ENCODE measurements around the gene NPTX1.

The NPTX1 gene

GRCh38 chr17:80423536-80424225, 52.7 kb downstream of the NPTX1 start:
- H3K4me3 ChIP-seq (replicated peaks; ENCODE audit: insufficient read depth, low read length), result no peak overlapping the region
- TF ChIP-seq CTCF (IDR thresholded peaks at IDR 0.05; ENCODE audit: insufficient read depth, low read length) (no peak), SPI1 (IDR thresholded peaks at IDR 0.05; ENCODE audit: borderline replicate concordance, low read depth) (no peak), POLR2AphosphoS5 (IDR thresholded peaks at IDR 0.05; ENCODE audit: low read depth) (no peak), GABPA (IDR thresholded peaks at IDR 0.05; ENCODE audit: low read depth) (no peak), REST (IDR thresholded peaks at IDR 0.05; ENCODE audit: insufficient replicate concordance, low read depth) (no peak)
- peaks cover 6% of the 10 kb centered on the region for H3K27me3 ChIP-seq (ENCODE audit: insufficient read depth, poor library complexity, severe bottlenecking)
- H3K27ac ChIP-seq (replicated peaks), result no peak overlapping the region
- no peak for DNase-seq (ENCODE audit: low read depth in 1 of 2, low spot score in 1 of 2)

GRCh38 chr17:80422981-80423380, 53.4 kb downstream of the NPTX1 start:
- TF ChIP-seq CTCF (IDR thresholded peaks at IDR 0.05; ENCODE audit: insufficient read depth, low read length) (no peak), SPI1 (IDR thresholded peaks at IDR 0.05; ENCODE audit: borderline replicate concordance, low read depth) (no peak), GABPA (IDR thresholded peaks at IDR 0.05; ENCODE audit: low read depth) (no peak), POLR2AphosphoS5 (IDR thresholded peaks at IDR 0.05; ENCODE audit: low read depth) (no peak), REST (IDR thresholded peaks at IDR 0.05; ENCODE audit: insufficient replicate concordance, low read depth) (no peak)
- DNase-seq (ENCODE audit: low read depth in 1 of 2, low spot score in 1 of 2), result no peak

GRCh38 chr17:80422276-80422675, 54.1 kb downstream of the NPTX1 start:
- no peak for TF ChIP-seq SPI1 (IDR thresholded peaks at IDR 0.05; ENCODE audit: borderline replicate concordance, low read depth)
- no peak for TF ChIP-seq POLR2AphosphoS5 (IDR thresholded peaks at IDR 0.05; ENCODE audit: low read depth)
- no peak for TF ChIP-seq CTCF (IDR thresholded peaks at IDR 0.05; ENCODE audit: insufficient read depth, low read length)
- TF ChIP-seq REST (IDR thresholded peaks at IDR 0.05; ENCODE audit: insufficient replicate concordance, low read depth), result no peak
- no peak for TF ChIP-seq GABPA (IDR thresholded peaks at IDR 0.05; ENCODE audit: low read depth)
- Histone ChIP-seq H3K27ac (replicated peaks) (no peak overlapping the region), H3K27me3 (ENCODE audit: insufficient read depth, poor library complexity, severe bottlenecking) (peaks cover 6% of the 10 kb centered on the region), H3K4me3 (replicated peaks; ENCODE audit: insufficient read depth, low read length) (no peak overlapping the region)
- DNase-seq (ENCODE audit: low read depth in 1 of 2, low spot score in 1 of 2), result no peak

More at GRCh38 chr17:80422981-80423380, 53.4 kb downstream of the NPTX1 start:
- Histone ChIP-seq H3K4me3 (replicated peaks; ENCODE audit: insufficient read depth, low read length) (no peak overlapping the region), H3K27ac (replicated peaks) (no peak overlapping the region), H3K27me3 (ENCODE audit: insufficient read depth, poor library complexity, severe bottlenecking) (peaks cover 6% of the 10 kb centered on the region)
